ENCODE measurements around the gene POU3F1.

The POU3F1 gene

DNA sequence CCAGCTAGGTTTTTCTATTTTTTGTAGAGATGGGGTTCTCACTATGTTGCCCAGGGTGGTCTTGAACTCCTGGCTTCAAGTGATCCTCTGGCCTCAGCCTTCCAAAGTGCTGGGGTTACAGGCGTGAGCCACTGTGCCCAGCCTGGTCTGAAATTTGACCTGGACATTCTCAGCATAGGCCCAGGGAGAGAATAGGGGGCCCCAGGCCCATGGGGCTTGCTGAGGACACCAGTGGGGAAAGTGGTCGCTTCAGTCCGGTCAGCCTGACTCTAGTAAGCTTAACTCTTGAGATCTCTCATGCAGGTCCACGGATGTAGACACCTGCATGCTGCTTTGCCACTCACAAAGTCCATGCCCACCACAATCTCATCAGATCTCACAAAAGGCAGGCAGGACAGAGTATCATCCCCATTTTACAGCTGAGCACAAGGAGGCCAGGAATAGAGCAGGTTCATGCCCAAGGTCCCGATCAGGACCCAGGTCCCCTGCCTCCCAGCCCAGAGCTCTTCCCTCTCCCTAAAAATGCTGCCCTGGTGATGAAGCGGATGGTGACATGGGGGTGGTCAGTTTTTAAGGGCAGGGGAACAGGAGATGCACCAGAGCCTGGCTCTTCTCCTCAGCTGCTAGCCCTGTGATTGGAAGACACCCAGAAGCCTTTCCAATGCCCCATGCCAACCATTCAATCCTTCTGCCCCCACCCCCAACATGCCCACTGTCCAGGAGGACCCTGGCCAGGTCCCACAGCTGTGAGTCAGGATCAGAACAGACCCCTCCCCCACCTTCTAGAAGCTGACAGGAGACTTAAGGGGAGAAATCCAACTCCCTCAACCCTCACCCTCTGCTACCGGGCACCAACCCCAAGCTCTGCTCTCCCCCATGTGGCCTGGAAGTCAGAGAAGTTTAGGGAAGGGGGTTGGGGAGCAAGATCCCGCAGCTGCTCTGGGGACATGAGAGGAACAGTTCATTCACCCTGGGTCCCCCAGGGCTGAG lies 43.0 kb downstream of the POU3F1 start:
- DNase-seq = no peak

DNA sequence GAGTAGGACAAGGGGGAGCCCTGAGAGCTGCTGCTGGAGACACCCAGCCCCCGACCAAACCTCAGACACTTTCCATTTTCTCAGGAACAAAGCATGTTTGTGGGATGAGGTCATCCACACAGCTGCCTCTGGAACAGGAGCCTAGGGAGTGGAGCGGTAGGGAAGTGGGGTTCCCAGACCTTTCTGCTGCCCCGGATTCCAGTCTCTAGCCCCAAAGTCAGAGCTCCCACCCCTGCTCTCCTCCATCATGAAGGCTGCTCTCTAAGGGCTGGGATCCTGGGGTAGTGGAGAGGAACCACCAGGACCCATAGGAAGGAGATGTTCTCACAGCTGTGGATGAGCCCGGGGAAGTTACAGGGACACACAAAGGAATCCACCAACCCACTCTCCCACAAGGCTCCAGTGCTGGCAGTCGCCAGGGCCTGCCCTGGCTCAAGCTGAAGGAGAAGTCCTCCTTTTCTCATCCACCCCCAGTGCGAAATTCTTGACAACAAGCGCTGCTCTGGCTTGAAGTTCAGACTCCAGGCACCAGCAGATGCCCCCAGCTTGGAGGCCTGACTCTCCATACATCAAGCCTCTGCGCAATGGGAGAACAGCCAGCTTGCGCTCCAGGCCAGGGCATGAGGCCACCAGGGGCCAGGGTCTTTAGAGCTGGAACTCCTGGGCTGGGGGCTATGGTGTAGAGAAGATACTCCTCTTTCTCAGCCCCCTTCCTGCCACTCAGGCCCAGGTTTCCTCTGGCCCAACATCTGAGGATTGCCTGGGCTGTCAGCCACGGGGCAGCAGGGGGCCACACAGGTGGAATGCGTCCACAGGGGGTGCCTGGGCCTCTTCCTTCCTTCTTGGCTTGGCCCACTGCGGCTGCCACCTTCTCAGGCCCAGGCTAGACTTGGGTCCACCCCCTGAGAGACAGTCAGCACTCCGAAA lies 45.8 kb downstream of the POU3F1 start:
- DNase-seq = no peak

DNA sequence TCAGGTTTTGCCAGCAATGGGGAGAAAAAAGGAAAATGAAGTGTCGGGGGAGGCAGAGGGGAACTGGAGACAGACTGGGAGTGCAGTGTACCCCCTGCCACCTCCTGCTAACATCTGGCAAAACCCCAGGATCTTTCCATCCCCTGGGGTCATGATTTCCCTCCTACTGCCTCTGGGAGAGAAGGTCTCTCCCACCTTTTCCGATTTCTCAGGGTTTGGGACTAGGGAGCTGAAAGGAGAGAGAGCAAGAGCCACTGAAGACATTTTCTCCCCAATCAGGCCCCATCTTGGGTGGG lies 46.4 kb downstream of the POU3F1 start:
- DNase-seq = no peak

DNA sequence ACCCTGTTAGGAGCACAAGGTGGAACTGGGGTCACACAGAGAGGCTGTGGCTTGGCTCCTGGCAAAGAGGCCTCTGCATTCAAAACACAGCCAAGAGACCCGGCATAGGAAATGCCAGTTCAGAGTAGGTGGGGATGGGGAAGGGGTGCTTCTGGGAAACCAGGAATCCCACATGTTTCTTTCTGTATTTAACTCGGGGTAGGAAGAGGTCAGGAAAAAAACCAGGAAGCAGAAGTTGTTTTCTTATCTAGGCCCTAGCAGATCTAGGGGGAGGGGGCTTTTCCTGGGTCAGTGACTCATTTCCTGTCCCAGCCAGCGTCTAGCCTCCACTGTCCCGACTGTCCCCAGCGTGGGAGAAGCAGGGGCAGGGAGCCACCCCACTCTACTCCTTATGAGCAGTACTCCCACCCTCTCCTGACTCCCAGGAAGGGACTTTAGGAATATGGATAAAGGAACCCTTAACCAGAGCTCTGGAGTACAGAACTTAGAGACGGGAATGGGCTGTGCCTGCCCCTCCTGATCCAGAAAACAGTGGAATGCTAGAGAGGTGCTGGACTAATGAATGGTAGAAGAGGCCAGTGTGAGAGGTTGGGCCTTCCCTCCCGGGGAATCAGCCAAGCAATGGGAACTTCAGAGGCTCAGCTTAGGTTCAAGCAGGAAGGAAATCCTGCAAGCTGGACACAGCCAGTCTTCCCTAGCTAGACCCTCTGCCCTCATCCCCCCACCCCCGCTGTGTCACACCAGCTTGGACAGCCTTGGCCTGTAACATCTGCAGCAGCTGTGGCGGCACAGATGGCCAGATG lies 47.0 kb downstream of the POU3F1 start:
- DNase-seq = peak in 1 of 2 donors; percentile 43

DNA sequence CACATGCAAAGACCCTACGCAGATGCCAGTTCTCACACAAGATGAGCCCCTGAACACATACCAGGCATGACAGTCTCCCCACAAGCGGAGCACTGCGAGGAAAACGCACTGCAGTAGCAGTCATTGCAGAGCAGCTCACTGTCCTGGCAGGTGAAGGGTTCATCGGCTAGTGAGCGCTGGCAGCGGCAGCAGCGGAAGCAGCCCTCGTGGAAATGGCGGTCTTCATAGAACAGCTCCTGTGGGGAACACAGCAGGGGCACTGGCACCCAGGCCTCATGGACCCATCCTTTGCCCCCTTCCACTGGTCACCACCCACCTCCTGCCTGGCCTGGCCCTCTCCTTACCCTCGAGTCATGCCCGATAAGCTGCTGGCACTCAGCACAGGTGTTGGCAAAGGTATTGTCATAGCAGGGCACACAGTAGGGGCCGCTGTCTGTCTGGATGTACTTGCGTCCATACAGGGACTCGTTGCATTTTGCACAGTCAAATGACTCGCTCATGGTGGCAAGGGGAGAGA lies 47.6 kb downstream of the POU3F1 start:
- no peak for DNase-seq

DNA sequence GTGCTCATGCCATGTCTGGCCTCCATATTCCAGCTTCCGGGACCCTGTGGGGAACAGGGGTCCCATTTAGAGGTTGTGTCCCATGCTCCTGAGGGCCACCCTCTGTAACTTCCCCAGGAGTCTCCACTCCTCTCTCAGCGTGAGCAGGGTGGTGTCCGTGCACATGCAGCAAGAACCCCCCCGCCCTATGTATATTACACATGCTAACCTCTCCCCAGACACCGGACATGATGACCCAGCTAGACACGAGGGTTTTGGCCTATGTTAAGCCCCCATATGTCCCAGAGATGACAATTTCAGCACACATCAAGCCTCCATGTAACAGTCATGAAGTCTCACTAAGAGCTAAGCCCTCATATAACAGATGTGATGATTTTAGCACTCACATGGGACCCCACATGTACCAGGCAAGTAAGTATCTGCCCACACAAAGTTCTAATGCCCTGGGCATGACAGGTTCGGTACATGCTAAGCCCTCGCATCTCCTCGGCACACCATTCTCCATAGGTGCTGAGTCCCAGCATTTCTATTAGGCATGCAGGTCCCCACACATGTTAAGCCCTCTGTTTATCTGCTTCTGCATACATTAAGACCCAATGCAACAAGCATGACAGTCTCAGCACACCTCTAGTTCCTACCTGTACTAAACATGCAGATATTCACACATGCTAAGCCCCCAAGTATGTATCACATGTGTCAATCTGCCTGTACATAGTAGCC lies 48.3 kb downstream of the POU3F1 start:
- DNase-seq = no peak

DNA sequence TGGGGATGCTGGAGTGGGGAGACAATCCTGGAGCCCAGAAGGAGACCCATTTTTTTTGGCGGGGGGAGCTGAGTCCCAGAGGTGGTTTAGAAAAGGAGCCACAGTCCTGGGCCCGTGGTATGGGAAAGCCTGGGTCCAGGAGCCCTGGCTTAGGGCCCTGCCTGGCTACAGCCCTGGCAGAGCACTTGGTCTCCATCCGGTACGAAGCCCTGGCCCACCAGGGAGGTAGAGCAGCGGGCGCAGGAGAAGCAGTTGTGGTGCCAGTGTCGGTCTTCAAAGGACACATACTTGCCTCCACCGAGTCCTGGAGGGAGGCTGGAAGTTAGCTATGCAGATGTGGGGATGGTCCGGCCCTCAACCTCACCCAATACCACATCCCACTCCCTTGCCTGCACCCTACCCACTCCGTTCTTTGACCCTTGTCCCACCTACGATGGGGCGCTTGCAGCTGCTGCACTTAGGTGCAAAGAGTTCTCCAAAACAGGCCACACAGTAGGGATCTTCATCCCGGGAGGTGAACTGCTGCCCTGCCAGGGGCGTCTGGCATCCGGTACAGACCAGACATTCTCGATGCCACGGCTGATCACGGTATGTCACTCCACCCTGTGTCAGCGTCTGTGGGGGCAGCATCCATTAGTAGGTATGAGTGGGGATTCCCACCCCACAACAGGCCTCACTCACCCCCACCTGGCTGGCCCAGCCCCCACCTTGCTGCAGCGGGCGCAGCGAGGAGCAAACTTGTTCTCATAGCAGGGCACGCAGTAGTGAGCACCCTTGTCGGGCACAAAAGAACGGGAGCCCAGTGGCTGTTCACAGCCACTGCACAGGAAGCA lies 49.1 kb downstream of the POU3F1 start:
- DNase-seq = no peak

DNA sequence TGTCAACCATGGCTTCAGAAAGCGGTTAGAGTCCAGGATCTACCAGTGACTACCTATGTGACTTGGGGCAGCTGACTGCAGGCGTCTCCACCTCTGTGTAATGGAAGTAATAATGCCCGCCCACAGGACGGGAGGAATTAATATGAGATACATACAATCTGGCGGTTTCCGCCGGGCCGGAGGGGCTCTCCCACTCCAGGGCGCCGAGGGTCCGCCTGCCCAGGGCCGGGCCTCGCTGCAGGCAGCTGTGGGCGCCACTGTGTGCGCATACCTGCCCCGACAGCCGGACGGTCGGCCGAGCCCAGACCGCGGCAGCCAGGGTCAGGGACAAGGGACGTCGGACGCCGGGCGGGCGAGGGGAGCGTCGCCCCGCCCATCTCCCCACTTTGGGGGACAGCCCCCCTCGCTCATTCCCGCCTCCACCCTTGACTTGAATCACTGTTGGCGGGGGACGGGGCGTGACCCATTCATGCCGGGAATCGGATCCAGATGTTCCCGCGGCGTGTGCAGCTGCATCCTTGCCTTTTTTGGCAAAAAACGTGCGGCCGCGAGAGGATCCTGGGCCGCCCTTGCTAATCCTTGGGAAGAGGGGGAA lies 50.7 kb downstream of the POU3F1 start:
- DNase-seq = peak in 1 of 2 donors; percentile 38

DNA sequence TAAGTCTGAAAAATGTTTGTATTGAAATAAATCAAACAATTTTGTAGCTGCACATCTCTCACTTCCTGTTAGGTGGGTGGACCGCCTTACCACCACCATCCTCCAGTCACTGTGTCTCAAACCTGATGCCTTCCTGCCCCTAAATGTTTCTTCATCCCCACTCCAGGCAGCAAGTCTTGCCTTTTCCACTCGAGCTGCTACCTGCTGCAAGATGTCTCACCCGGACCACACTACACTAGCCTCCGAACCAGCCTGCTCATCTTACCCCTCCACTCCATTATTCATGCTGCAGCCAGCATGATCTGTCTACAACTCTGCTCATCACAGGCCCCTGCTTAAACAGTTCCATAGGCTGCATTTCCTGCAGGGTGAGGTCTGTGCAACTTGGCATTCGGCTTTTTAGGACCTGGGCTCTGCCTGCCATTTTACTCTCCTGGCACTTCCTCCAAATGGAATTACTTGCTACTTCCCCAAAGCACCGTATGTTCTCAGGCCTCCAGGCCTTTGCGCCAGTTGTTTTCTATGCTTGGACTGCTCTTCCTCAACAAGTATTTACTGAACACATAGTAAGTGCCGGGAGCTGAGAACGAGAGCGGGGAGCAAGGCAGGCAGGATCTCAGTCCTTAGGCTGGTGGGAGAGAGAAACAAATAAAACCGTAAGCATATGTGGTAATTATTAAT lies 51.6 kb downstream of the POU3F1 start:
- DNase-seq = no peak

Measured in CD4-positive, alpha-beta T cell treated with Interleukin-4 for 1 hour (primary cell).